Measurements from ENCODE around the gene OS9. TPM values are rescaled to one million over a fixed set of nuclear protein-coding genes. Genes with fewer than 3 reads are reported as not detected.

The OS9 gene
- total RNA-seq, 1 donor from 2014 or later = 222 TPM

GRCh38 chr12:57739914-57740538, 46.1 kb downstream of the OS9 start:
- no peaks in the 10 kb centered on the region for H3K9me3 Mint-ChIP-seq
- H3K4me3 Mint-ChIP-seq = peak overlapping the region; percentile 84
- peaks cover 4% of the 10 kb centered on the region for H3K36me3 Mint-ChIP-seq
- no peak for DNase-seq (ENCODE audit: extremely low spot score, unreplicated experiment)
- H3K27me3 Mint-ChIP-seq = peaks cover 68% of the 10 kb centered on the region
- H3K27ac Mint-ChIP-seq = no peak overlapping the region
- no peak for TF ChIP-seq CTCF (conservative IDR thresholded peaks at IDR 0.05)
- peaks cover 24% of the 10 kb centered on the region for H3K4me1 Mint-ChIP-seq (ENCODE audit: unreplicated experiment)

- Mint-ChIP-seq H3K27me3 (peaks cover 60% of the 10 kb centered on the region), H3K36me3 (peaks cover 4% of the 10 kb centered on the region), H3K27ac (no peak overlapping the region), H3K4me1 (ENCODE audit: unreplicated experiment) (peaks cover 29% of the 10 kb centered on the region), H3K4me3 (peak overlapping the region; percentile 48), H3K9me3 (no peaks in the 10 kb centered on the region)
- TF ChIP-seq CTCF (conservative IDR thresholded peaks at IDR 0.05) = no peak
- DNase-seq (ENCODE audit: extremely low spot score, unreplicated experiment) = no peak
Observed at GRCh38 chr12:57740656-57741412, 46.9 kb downstream of the OS9 start.

GRCh38 chr12:57741413-57741789, 47.5 kb downstream of the OS9 start:
- no peak overlapping the region for H3K27ac Mint-ChIP-seq
- peaks cover 30% of the 10 kb centered on the region for H3K4me1 Mint-ChIP-seq (ENCODE audit: unreplicated experiment)
- no peak for TF ChIP-seq CTCF (conservative IDR thresholded peaks at IDR 0.05)
- no peaks in the 10 kb centered on the region for H3K9me3 Mint-ChIP-seq
- peaks cover 55% of the 10 kb centered on the region for H3K27me3 Mint-ChIP-seq
- peaks cover 7% of the 10 kb centered on the region for H3K36me3 Mint-ChIP-seq
- H3K4me3 Mint-ChIP-seq = no peak overlapping the region
- DNase-seq (ENCODE audit: extremely low spot score, unreplicated experiment) = no peak

GRCh38 chr12:57741844-57742738, 48.2 kb downstream of the OS9 start:
- no peaks in the 10 kb centered on the region for H3K9me3 Mint-ChIP-seq
- H3K4me3 Mint-ChIP-seq = no peak overlapping the region
- no peak overlapping the region for H3K27ac Mint-ChIP-seq
- peaks cover 48% of the 10 kb centered on the region for H3K27me3 Mint-ChIP-seq
- H3K36me3 Mint-ChIP-seq = peaks cover 8% of the 10 kb centered on the region
- peaks cover 24% of the 10 kb centered on the region for H3K4me1 Mint-ChIP-seq (ENCODE audit: unreplicated experiment)
- no peak for TF ChIP-seq CTCF (conservative IDR thresholded peaks at IDR 0.05)
- DNase-seq (ENCODE audit: extremely low spot score, unreplicated experiment) = no peak

GRCh38 chr12:57743769-57744168, 49.8 kb downstream of the OS9 start:
- Mint-ChIP-seq H3K4me3 (peak overlapping the region; percentile 96), H3K4me1 (ENCODE audit: unreplicated experiment) (peaks cover 24% of the 10 kb centered on the region), H3K27ac (peak overlapping the region; percentile 97)

More at GRCh38 chr12:57743769-57744168, 49.8 kb downstream of the OS9 start:
- Mint-ChIP-seq H3K27me3 (peaks cover 47% of the 10 kb centered on the region), H3K36me3 (peaks cover 16% of the 10 kb centered on the region), H3K9me3 (no peaks in the 10 kb centered on the region)
- TF ChIP-seq CTCF (conservative IDR thresholded peaks at IDR 0.05) = no peak
- DNase-seq (ENCODE audit: extremely low spot score, unreplicated experiment) = no peak
